Tibial artery (tissue), 4 donors: ENCODE measurements around the gene PACS2.

Experiments
- DNase-seq, 2 donors: peaks; one replicate each; pipeline ENCODE4 v3.0.0-alpha.2; 2019
- H3K27ac ChIP-seq, 2 donors: fragments of 200-600 bp; sonication (generic) in 1 of 2; 1 replicate in 1 of 2; 2 replicates in 1 of 2; pipeline ENCODE4 v1.5.1; 2018 to 2019; ENCODE audit warnings: mild to moderate bottlenecking in 1 of 2
- H3K27me3 ChIP-seq, 2 donors: fragments of 200-600 bp; sonication (generic) in 1 of 2; one replicate each; pipeline versions ENCODE4 v1.5.1 to v1.6.0; 2016 to 2019
- H3K36me3 ChIP-seq, 3 donors: fragments of 200-600 bp; sonication (generic) in 2 of 3; one replicate each; pipeline ENCODE4 v1.5.1; 2016 to 2019; ENCODE audit warnings: mild to moderate bottlenecking in 2 of 3
- H3K4me1 ChIP-seq, 4 donors: fragments of 200-600 bp; sonication (generic) in 2 of 4; 1 replicate in 3 of 4; 2 replicates in 1 of 4; pipeline ENCODE4 v1.5.1; 2016 to 2019
- H3K4me3 ChIP-seq, 2 donors: fragments of 200-600 bp; sonication (generic) in 1 of 2; 1 replicate in 1 of 2; 2 replicates in 1 of 2; pipeline ENCODE4 v1.5.1; 2018 to 2019; ENCODE audit warnings: mild to moderate bottlenecking in 2 of 2
- H3K9me3 ChIP-seq, 3 donors: fragments of 200-600 bp; sonication (generic) in 1 of 3; one replicate each; pipeline ENCODE4 v1.5.1; 2016 to 2019
- CTCF ChIP-seq, 2 experiments: fragments of 200-600 bp in 1 of 2; fragments of 450-650 bp in 1 of 2; IDR thresholded peaks; one replicate each; pipeline ENCODE4 v1.5.1; 2017 to 2019; ENCODE audit warnings: antibody characterized with exemption in 2 of 2, mild to moderate bottlenecking in 1 of 2, moderate library complexity in 1 of 2
- intact Hi-C: fragments of 100-400 bp; cut with DNase I; formaldehyde crosslinking; loops from one replicate; pipeline ENCODE4 v1.15.0; 2023; ENCODE audit warnings: low total_unique reads

The PACS2 gene

DNA sequence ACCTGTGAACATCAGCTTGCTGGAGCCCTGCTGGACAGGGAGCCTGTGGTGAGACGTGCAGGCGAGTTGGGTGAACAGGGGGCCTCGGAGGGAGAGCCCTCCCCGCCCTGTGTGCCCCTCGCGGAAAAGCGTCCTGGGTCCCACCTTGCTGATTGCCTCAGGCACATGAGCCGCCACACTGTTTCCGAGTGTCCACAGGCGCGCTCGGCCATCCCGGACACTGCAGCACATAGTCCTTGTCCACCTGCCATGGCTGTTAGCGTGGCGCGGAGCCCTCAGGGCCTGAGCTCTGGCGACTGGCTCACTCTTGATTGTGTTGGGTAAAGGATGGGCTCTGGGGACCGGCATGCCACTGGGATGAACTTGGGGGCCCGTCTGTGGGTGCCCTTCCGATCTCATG lies 40.0 kb downstream of the PACS2 start:
- Histone ChIP-seq H3K4me1 (no peaks in the 10 kb centered on the region), H3K9me3 (no peaks in the 10 kb centered on the region), H3K36me3 (peaks cover 0 to 63% (median 28%) of the 10 kb centered on the region in 3 donors), H3K4me3 (no peak overlapping the region), H3K27me3 (no peaks in the 10 kb centered on the region), H3K27ac (no peak overlapping the region)
- intact Hi-C loops: loop anchor here (5.0 kb wide), 1 partner anchor 267 kb away; no protein-coding TSS in a partner anchor
- TF ChIP-seq CTCF (IDR thresholded peaks at IDR 0.05): no peak
- no peak for DNase-seq

- intact Hi-C loops: no loop called here
Observed at GRCh38 chr14:105355049-105355575, 40.6 kb downstream of the PACS2 start.

DNA sequence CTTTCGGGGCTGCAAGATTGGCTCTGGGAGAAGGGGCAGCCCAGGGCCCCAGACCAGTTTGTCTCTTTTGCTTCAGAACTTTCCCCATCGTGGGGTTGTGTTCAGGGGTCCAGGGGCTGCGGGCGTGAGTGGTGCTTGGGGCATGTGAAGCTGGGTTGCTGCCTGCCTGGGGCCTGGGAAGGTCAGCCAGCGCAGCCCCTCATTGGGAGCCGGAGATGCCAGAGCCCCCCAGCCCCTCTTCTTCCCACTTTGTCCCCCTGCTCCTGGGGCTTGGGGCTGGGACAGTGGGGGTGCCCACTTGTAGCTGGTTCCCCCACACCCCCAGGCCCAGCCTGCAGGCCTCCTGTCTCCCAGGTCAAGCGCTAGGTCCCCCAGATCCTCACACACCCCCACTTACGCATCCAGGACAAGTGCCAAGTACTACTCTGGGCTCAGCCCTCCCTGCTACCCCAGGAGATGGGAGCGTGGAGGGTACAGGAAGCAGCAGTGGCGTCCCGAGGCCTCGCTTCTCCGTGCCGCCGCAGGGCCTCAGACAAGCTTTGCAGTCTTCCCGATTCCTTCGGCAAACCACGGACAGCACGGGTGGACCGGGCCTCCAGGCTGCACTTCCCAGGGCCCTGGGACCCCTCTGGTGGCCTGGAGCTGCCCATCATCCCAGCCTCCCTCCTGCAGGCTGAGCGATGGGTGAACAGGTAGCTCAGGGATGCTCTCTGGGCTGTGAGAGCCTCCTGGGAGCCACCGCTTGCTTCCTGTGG lies 41.5 kb downstream of the PACS2 start:
- H3K36me3 ChIP-seq: peaks cover 3 to 57% (median 34%) of the 10 kb centered on the region in 3 donors
- no peaks in the 10 kb centered on the region for H3K27me3 ChIP-seq
- no peak for DNase-seq
- no peak for TF ChIP-seq CTCF (IDR thresholded peaks at IDR 0.05)
- no peak overlapping the region for H3K27ac ChIP-seq
- intact Hi-C loops: no loop called here
- H3K4me3 ChIP-seq: no peak overlapping the region
- no peaks in the 10 kb centered on the region for H3K4me1 ChIP-seq
- no peaks in the 10 kb centered on the region for H3K9me3 ChIP-seq

More at GRCh38 chr14:105355049-105355575, 40.6 kb downstream of the PACS2 start:
- H3K4me3 ChIP-seq: no peak overlapping the region
- H3K4me1 ChIP-seq: no peaks in the 10 kb centered on the region
- no peak for DNase-seq
- H3K9me3 ChIP-seq: no peaks in the 10 kb centered on the region
- H3K27ac ChIP-seq: no peak overlapping the region
- no peaks in the 10 kb centered on the region for H3K27me3 ChIP-seq
- TF ChIP-seq CTCF (IDR thresholded peaks at IDR 0.05): no peak
- peaks cover 0 to 57% (median 28%) of the 10 kb centered on the region in 3 donors for H3K36me3 ChIP-seq

DNA sequence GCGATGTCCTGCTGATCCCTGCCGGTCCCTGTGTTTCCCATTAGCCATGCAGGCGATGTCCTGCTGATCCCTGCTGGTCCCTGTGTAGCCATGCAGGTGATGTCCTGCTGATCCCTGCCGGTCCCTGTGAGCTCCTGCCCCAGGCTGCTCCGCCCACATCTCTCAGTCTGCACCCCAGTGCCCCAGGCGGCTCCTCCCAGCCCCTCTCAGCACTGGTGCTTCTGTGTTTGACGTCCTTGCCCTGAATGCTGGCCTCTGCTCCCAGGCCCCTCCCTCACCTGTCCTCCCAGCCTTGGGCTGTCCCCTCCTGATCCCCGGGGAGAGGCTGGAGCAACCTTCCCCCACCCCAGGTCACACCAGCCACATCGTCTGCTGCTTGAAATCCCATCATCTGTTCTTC lies 42.4 kb downstream of the PACS2 start:
- Histone ChIP-seq H3K36me3 (peaks cover 6 to 59% (median 36%) of the 10 kb centered on the region in 3 donors), H3K4me1 (no peaks in the 10 kb centered on the region), H3K4me3 (no peak overlapping the region), H3K27me3 (no peaks in the 10 kb centered on the region), H3K27ac (no peak overlapping the region), H3K9me3 (no peaks in the 10 kb centered on the region)
- intact Hi-C loops: no loop called here
- no peak for TF ChIP-seq CTCF (IDR thresholded peaks at IDR 0.05)
- no peak for DNase-seq

DNA sequence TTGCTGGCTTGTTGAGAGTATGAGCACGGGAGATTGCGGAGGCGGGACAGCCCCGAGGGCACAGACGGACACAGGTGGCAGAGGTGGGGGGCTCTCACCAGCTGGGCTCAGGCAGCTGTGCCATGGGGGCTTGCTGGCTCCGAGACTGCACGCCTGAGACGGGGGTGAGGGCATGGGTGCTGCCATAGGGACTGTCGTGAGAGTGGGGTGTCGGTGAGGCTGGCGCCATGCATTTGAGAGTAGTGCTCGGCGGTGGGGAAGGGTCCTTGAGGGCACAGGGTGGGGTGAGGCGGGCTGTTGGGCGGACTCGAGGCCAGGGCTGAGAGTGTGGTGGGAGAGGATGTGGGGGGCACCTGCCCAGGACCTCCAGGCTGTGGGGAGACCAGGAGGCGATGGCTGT lies 43.1 kb downstream of the PACS2 start:
- no peak for DNase-seq
- intact Hi-C loops: no loop called here
- H3K9me3 ChIP-seq: no peaks in the 10 kb centered on the region
- H3K36me3 ChIP-seq: peaks cover 6 to 59% (median 36%) of the 10 kb centered on the region in 3 donors
- H3K27me3 ChIP-seq: no peaks in the 10 kb centered on the region
- H3K4me3 ChIP-seq: no peak overlapping the region
- no peak overlapping the region for H3K27ac ChIP-seq
- no peaks in the 10 kb centered on the region for H3K4me1 ChIP-seq
- no peak for TF ChIP-seq CTCF (IDR thresholded peaks at IDR 0.05)
